B cell (primary cell): ENCODE results near the gene RPS5. TPM values are rescaled to one million over a fixed set of nuclear protein-coding genes. Genes with fewer than 3 reads are reported as not detected.
A peak's percentile ranks its signal among the peaks of the same experiment; 100 is the strongest.

Experiments used
- ATAC-seq: fragments of 200-7000 bp; cut with Tn5 transposase; one replicate; pipeline ENCODE4 v1.10.0; 2021; ENCODE audit warnings: low read depth, mild to moderate bottlenecking, moderate number of reproducible peaks, moderate library complexity
- CTCF ChIA-PET: fragments of 350-600 bp; sonication (Branson Sonifier 250); formaldehyde crosslinking; loops from one replicate; lab custom pipeline; 2021; ENCODE audit warnings: antibody characterized with exemption, inconsistent platforms; lab: Charles Lee
- POLR2A ChIA-PET: fragments of 350-600 bp; sonication (Branson Sonifier 250); formaldehyde crosslinking; loops from one replicate; lab custom pipeline; 2021; ENCODE audit warnings: antibody characterized with exemption; lab: Charles Lee
- DNase-seq: peaks from one replicate; pipeline ENCODE4 v3.0.0; 2013
- H2AFZ ChIP-seq: 2 replicates; pipeline ENCODE4 v1.6.1; 2012; ENCODE audit warnings: mild to moderate bottlenecking, low read depth, low read length; ENCODE audit not compliant: insufficient read depth, poor library complexity, severe bottlenecking
- H3K27ac ChIP-seq, 2 donors: 1 replicate in 1 of 2; 2 replicates in 1 of 2; pipeline ENCODE4 v1.5.1; 2012 to 2013; ENCODE audit warnings: low read length in 2 of 2, mild to moderate bottlenecking in 2 of 2, moderate library complexity in 1 of 2
- H3K27me3 ChIP-seq, 4 experiments: fragments of 200-600 bp in 1 of 4; sonication (generic) in 1 of 4; replicated peaks in 1 of 4; 1 replicate in 2 of 4; 2 replicates in 2 of 4; pipeline versions ENCODE4 v1.6.1 to v1.7.0; 2013 to 2016; ENCODE audit warnings: low read length in 3 of 4, mild to moderate bottlenecking in 2 of 4, mixed read lengths in 1 of 4, moderate library complexity in 1 of 4; ENCODE audit not compliant: insufficient read depth in 4 of 4, control insufficient read depth in 3 of 4; ENCODE audit errors: control extremely low read depth in 1 of 4
- H3K36me3 ChIP-seq, 2 experiments: replicated peaks in 1 of 2; 1 replicate in 1 of 2; 2 replicates in 1 of 2; pipeline versions ENCODE4 v1.6.1 to v1.7.1; 2013; ENCODE audit warnings: low read length in 1 of 2; ENCODE audit not compliant: insufficient read depth in 2 of 2, control insufficient read depth in 1 of 2; ENCODE audit errors: control extremely low read depth in 1 of 2, extremely low read depth in 1 of 2
- H3K4me1 ChIP-seq, 2 donors: fragments of 200-600 bp in 1 of 2; sonication (generic) in 1 of 2; 1 replicate in 1 of 2; 2 replicates in 1 of 2; pipeline versions ENCODE4 v1.5.1 to v1.6.1; 2013 to 2017; ENCODE audit warnings: low read length in 2 of 2; ENCODE audit not compliant: control insufficient read depth in 2 of 2, insufficient read depth in 2 of 2
- H3K4me2 ChIP-seq: replicated peaks from 2 replicates; pipeline ENCODE3; 2012; ENCODE audit warnings: mild to moderate bottlenecking, low read depth, low read length; ENCODE audit not compliant: poor library complexity, severe bottlenecking
- H3K4me3 ChIP-seq, 5 experiments: fragments of 200-600 bp in 1 of 5; sonication (generic) in 1 of 5; 1 replicate in 3 of 5; 2 replicates in 2 of 5; pipeline versions ENCODE4 v1.5.1 to v1.7.0; 2011 to 2016; ENCODE audit warnings: low read length in 4 of 5, mild to moderate bottlenecking in 4 of 5, low read depth in 2 of 5, control low read depth in 1 of 5, moderate library complexity in 1 of 5; ENCODE audit not compliant: insufficient read depth in 1 of 5; ENCODE audit errors: control extremely low read depth in 1 of 5, extremely low read depth in 1 of 5
- H3K79me2 ChIP-seq: fragments of 200-600 bp; sonication (generic); one replicate; pipeline ENCODE4 v1.6.0; 2016; ENCODE audit warnings: low read length; ENCODE audit not compliant: control insufficient read depth, insufficient read depth
- H3K9ac ChIP-seq: fragments of 200-600 bp; sonication (generic); 2 replicates; pipeline ENCODE4 v1.6.1; 2017; ENCODE audit warnings: mild to moderate bottlenecking, low read length, moderate library complexity
- H3K9me3 ChIP-seq, 3 donors: one replicate each; pipeline versions ENCODE4 v1.6.1 to v1.7.1; 2013; ENCODE audit warnings: low read length in 2 of 3; ENCODE audit not compliant: control insufficient read depth in 2 of 3, insufficient read depth in 1 of 3; ENCODE audit errors: control extremely low read depth in 1 of 3
- H4K20me1 ChIP-seq: 2 replicates; pipeline ENCODE4 v1.6.0; 2012; ENCODE audit warnings: mild to moderate bottlenecking, low read length; ENCODE audit not compliant: insufficient read depth, control insufficient read depth, poor library complexity, severe bottlenecking
- H3K27ac Mint-ChIP-seq: one replicate; pipeline ENCODE4 v1.8.0; 2021; ENCODE audit warnings: mixed read lengths
- H3K27me3 Mint-ChIP-seq: one replicate; pipeline ENCODE4 v1.8.0; 2021; ENCODE audit warnings: mixed read lengths
- H3K4me1 Mint-ChIP-seq: one replicate; pipeline ENCODE4 v1.8.0; 2021; ENCODE audit warnings: mixed read lengths
- H3K4me3 Mint-ChIP-seq: one replicate; pipeline ENCODE4 v1.8.0; 2021; ENCODE audit warnings: mixed read lengths
- H3K9me3 Mint-ChIP-seq: one replicate; pipeline ENCODE4 v1.8.0; 2022; ENCODE audit warnings: mixed read lengths; ENCODE audit not compliant: insufficient read depth
- EZH2 ChIP-seq: IDR thresholded peaks from 2 replicates; pipeline ENCODE4 v1.6.1; 2012; ENCODE audit warnings: borderline replicate concordance, low read depth, mild to moderate bottlenecking, moderate library complexity, low read length; ENCODE audit not compliant: insufficient read depth, poor library complexity, severe bottlenecking
- WGBS: methylation state at CpG from one replicate; pipeline ENCODE4 v1.1.5; 2013; ENCODE audit warnings: missing lambda C conversion rate; ENCODE audit not compliant: insufficient coverage; 5-methylcytosine and 5-hydroxymethylcytosine counted together
- intact Hi-C: fragments of 100-400 bp; cut with micrococcal nuclease; formaldehyde crosslinking; loops from one replicate; pipeline ENCODE4 v1.10.0; 2022
- polyA plus RNA-seq: library from polyadenylated mRNA; depleted of rRNA; stranded (reverse); fragments of >200 nt; gene quantifications from 2 replicates; pipeline ENCODE4 v1.2.3, GENCODE V29; 2012
- total RNA-seq, 2 donors: library from RNA; stranded (reverse); fragments of 120-200 nt in 1 of 2; gene quantifications; 1 replicate in 1 of 2; 2 replicates in 1 of 2; pipeline versions ENCODE4 v1.2.3 to v1.2.4, GENCODE V29; 2013 to 2022
- TF ChIP-seq, protein P1 (sequence below): fragments of 200-600 bp; IDR thresholded peaks from one replicate; pipeline ENCODE4 v1.8.0; 2022; ENCODE audit warnings: antibody characterized with exemption, mild to moderate bottlenecking

The RPS5 gene
- total and polyA plus RNA-seq, 2 donors (not counting 1 experiment from before 2014, with no cell fraction given), result 1,311 to 4,330 TPM

DNA sequence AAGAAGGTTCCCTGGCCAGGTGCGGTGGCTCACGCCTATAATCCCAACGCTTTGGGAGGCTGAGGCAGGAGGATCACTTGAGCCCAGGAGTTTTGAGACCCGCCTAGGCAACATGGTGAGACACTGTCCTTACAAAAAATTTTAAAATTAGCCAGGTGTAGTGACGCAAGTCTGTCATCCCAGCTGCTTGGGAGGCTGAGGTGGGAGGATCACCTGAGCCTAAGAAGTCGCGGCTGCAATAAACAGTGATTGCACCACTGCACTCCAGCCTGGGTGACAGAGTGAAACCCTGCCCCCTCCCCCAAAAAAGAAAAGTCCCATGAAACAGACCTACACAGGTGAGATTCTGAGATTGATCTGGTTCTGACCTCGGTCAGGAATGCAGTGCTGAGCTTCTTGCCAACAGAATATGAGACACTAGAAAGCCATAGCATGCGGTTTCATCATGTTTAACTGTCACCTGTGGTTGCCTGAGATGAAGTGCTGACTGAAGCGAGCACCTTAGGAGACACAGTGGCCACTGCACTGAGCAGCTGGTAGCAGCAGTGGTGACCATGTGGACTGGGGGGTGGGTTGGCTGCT, 31.8 kb upstream of the RPS5 start:
- WGBS, result 96% methylated on average over 8 of the region's 10 CpGs
- ATAC-seq, result no peak
- no peak overlapping the region for H3K4me2 ChIP-seq
- no peak overlapping the region for H3K27ac ChIP-seq
- ChIA-PET CTCF (no interaction called here), POLR2A (interaction anchor here (1.4 kb wide), 1 partner anchor 8 kb away, joined by 7 read pairs; no protein-coding TSS in a partner anchor)
- H4K20me1 ChIP-seq, result peaks cover 6% of the 10 kb centered on the region
- H3K9me3 ChIP-seq, result peaks cover 0 to 14% (median 0%) of the 10 kb centered on the region in 3 donors
- H3K27ac Mint-ChIP-seq, result no peak overlapping the region
- H3K27me3 Mint-ChIP-seq, result peaks cover 3% of the 10 kb centered on the region
- no peak overlapping the region for H2AFZ ChIP-seq
- no peak overlapping the region for H3K4me3 ChIP-seq
- H3K9ac ChIP-seq, result no peak overlapping the region
- no peaks in the 10 kb centered on the region for H3K9me3 Mint-ChIP-seq
- H3K4me3 Mint-ChIP-seq, result peak overlapping the region; percentile 67
- TF ChIP-seq, protein P1, sequence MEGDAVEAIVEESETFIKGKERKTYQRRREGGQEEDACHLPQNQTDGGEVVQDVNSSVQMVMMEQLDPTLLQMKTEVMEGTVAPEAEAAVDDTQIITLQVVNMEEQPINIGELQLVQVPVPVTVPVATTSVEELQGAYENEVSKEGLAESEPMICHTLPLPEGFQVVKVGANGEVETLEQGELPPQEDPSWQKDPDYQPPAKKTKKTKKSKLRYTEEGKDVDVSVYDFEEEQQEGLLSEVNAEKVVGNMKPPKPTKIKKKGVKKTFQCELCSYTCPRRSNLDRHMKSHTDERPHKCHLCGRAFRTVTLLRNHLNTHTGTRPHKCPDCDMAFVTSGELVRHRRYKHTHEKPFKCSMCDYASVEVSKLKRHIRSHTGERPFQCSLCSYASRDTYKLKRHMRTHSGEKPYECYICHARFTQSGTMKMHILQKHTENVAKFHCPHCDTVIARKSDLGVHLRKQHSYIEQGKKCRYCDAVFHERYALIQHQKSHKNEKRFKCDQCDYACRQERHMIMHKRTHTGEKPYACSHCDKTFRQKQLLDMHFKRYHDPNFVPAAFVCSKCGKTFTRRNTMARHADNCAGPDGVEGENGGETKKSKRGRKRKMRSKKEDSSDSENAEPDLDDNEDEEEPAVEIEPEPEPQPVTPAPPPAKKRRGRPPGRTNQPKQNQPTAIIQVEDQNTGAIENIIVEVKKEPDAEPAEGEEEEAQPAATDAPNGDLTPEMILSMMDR, result no peak
- TF ChIP-seq EZH2, result no peak
- peaks cover 0 to 19% (median 6%) of the 10 kb centered on the region in 4 experiments for H3K27me3 ChIP-seq
- H3K79me2 ChIP-seq, result peaks cover 6% of the 10 kb centered on the region
- H3K36me3 ChIP-seq, result no peaks in the 10 kb centered on the region
- H3K4me1 ChIP-seq, result peaks cover 14 to 22% of the 10 kb centered on the region in 2 donors
- intact Hi-C loops, result no loop called here
- H3K4me1 Mint-ChIP-seq, result peaks cover 19% of the 10 kb centered on the region
- DNase-seq, result no peak
